Spleen (tissue), 7 donors: ENCODE results near the gene SDSL.

Source experiments
- CTCF ChIP-seq, 11 experiments: fragments of 200-600 bp in 7 of 11; fragments of 450-650 bp in 4 of 11; sonication (generic) in 4 of 11; IDR thresholded peaks in 8 of 11; conservative IDR thresholded peaks in 3 of 11; 1 replicate in 7 of 11; 2 replicates in 4 of 11; pipeline versions ENCODE4 v1.4.0 to v1.8.0; 2016 to 2021; ENCODE audit warnings: antibody characterized with exemption in 11 of 11, inconsistent platforms in 4 of 11, mild to moderate bottlenecking in 1 of 11
- POLR2A ChIP-seq, 3 donors: fragments of 450-650 bp; IDR thresholded peaks; one replicate each; pipeline ENCODE4 v1.5.1; 2017; ENCODE audit warnings: antibody characterized with exemption in 3 of 3, mild to moderate bottlenecking in 1 of 3
- donor health status: DM: no; HTN: no; CAD: no; lungs with moderate emphysema.
- donor health status: DM: no; HTN: no; CAD: no.
- donor health status: DM: no; HTN: no; CAD: no.

DNA sequence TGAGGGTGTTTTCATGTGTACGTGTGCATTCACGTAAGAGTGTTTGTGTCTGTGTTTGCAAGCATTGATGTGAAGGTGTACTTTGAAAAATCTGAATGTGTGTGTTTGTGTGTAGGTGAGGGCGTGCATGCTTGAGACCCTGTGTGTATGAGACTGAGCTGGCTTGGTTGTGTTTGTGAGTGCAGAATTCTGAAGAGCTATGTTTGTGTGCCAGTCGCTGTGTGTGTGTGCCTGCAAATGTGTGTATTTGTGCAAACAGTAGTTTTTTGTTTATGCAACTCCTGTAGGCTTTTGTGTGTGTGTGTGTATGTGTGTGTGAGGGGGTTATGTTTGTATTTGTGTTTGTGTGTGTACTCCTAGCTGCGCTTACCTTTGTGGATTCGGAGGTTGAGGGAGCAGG lies 51.2 kb downstream of the SDSL start:
- no peak for TF ChIP-seq CTCF (IDR thresholded peaks at IDR 0.05 in 8 of 11, conservative IDR thresholded peaks at IDR 0.05 in 3 of 11)
- no peak for TF ChIP-seq POLR2A (IDR thresholded peaks at IDR 0.05)
